OCI-LY7 (cell line): ENCODE measurements around the gene ABLIM1. TPM values are rescaled to one million over a fixed set of nuclear protein-coding genes. Genes with fewer than 3 reads are reported as not detected.

Experiments
- BruUV-seq: library from RNA; stranded (reverse); fragments of 400-500 nt; replicated peaks from 2 replicates; lab custom pipeline; 2021; lab: Mats Ljungman, UMichigan
- CTCF ChIA-PET: fragments of 300-600 bp; sonication (Branson Sonifier 250); formaldehyde crosslinking; loops from one replicate; lab custom pipeline; 2022; ENCODE audit warnings: antibody characterized with exemption; ENCODE audit not compliant: unreplicated experiment; lab: Charles Lee
- POLR2A ChIA-PET: fragments of 300-600 bp; sonication (Branson Sonifier 250); formaldehyde crosslinking; loops from one replicate; lab custom pipeline; 2022; ENCODE audit warnings: antibody characterized with exemption; lab: Charles Lee
- DNase-seq: peaks from one replicate; pipeline ENCODE4 v3.0.0-alpha.2; 2015; ENCODE audit warnings: low spot score
- H2AFZ ChIP-seq: fragments of 200-600 bp; sonication (generic), shearing (Covaris generic); 2 replicates; pipeline ENCODE4 v1.6.1; 2014; ENCODE audit warnings: mild to moderate bottlenecking, antibody characterized with exemption, low read length, moderate library complexity
- H3K27ac ChIP-seq: fragments of 200-600 bp; sonication (generic); 2 replicates; pipeline ENCODE4 v1.5.1; 2014; ENCODE audit warnings: mixed run types, low read depth, mild to moderate bottlenecking, moderate library complexity, low read length, inconsistent platforms; ENCODE audit not compliant: poor library complexity, severe bottlenecking
- H3K36me3 ChIP-seq: fragments of 200-600 bp; sonication (generic); 2 replicates; pipeline ENCODE4 v1.6.1; 2014; ENCODE audit warnings: mild to moderate bottlenecking, antibody characterized with exemption, low read length, moderate library complexity, mixed read lengths; ENCODE audit not compliant: insufficient read depth
- H3K4me1 ChIP-seq: fragments of 200-600 bp; sonication (generic); 2 replicates; pipeline ENCODE4 v1.5.1; 2014; ENCODE audit warnings: mild to moderate bottlenecking, low read length; ENCODE audit not compliant: insufficient read depth, poor library complexity, severe bottlenecking
- H3K4me2 ChIP-seq: fragments of 200-600 bp; sonication (generic); 2 replicates; pipeline ENCODE4 v1.6.1; 2014; ENCODE audit warnings: mild to moderate bottlenecking, low read length
- H3K4me3 ChIP-seq: fragments of 200-600 bp; sonication (generic); 2 replicates; pipeline ENCODE4 v1.5.1; 2014; ENCODE audit warnings: mild to moderate bottlenecking, low read depth, low read length; ENCODE audit not compliant: poor library complexity, severe bottlenecking
- H3K79me2 ChIP-seq: fragments of 200-600 bp; sonication (generic); 2 replicates; pipeline ENCODE4 v1.6.1; 2016; ENCODE audit warnings: low read depth, mild to moderate bottlenecking, low read length, moderate library complexity, mixed read lengths; ENCODE audit not compliant: insufficient read depth
- H3K9me2 ChIP-seq: fragments of 200-600 bp; sonication (generic); 2 replicates; pipeline ENCODE4 v1.6.1; 2016; ENCODE audit warnings: mild to moderate bottlenecking, low read length, mixed read lengths; ENCODE audit not compliant: insufficient read depth
- H3K9me3 ChIP-seq: fragments of 200-600 bp; sonication (generic); 2 replicates; pipeline ENCODE4 v1.6.1; 2014; ENCODE audit warnings: mild to moderate bottlenecking, mixed run types, low read length, mixed read lengths
- H4K20me1 ChIP-seq: fragments of 200-600 bp; sonication (generic); 2 replicates; pipeline ENCODE4 v1.6.1; 2014; ENCODE audit warnings: mild to moderate bottlenecking, antibody characterized with exemption, low read length, moderate library complexity, mixed read lengths; ENCODE audit not compliant: insufficient read depth
- EZH2phosphoT487 ChIP-seq: fragments of 200-600 bp; sonication (generic); IDR thresholded peaks from 2 replicates; pipeline ENCODE4 v1.6.1; 2018; ENCODE audit warnings: low read depth, borderline replicate concordance, mild to moderate bottlenecking, mixed run types, antibody characterized with exemption, low read length, moderate library complexity, mixed read lengths
- intact Hi-C: fragments of 100-400 bp; cut with micrococcal nuclease; formaldehyde crosslinking; loops from one replicate; pipeline ENCODE4 v1.10.0; 2022; ENCODE audit not compliant: unreplicated experiment
- total RNA-seq, 2 experiments: library from RNA; depleted of rRNA in 1 of 2; stranded (reverse); fragments of >200 nt in 1 of 2; shearing (Covaris generic) in 1 of 2; gene quantifications; 2 replicates each; pipeline ENCODE4 v1.2.3, GENCODE V29; 2014 to 2022
- TF ChIP-seq, protein P1 (sequence below): fragments of 200-600 bp; sonication (generic); conservative IDR thresholded peaks from 2 replicates; pipeline ENCODE4 v1.5.1; 2014; ENCODE audit warnings: mild to moderate bottlenecking, antibody characterized with exemption, low read length, moderate library complexity, mixed read lengths

ABLIM1 gene
- total RNA-seq, 2 experiments from 2014 or later: 94.2 to 268 TPM

DNA sequence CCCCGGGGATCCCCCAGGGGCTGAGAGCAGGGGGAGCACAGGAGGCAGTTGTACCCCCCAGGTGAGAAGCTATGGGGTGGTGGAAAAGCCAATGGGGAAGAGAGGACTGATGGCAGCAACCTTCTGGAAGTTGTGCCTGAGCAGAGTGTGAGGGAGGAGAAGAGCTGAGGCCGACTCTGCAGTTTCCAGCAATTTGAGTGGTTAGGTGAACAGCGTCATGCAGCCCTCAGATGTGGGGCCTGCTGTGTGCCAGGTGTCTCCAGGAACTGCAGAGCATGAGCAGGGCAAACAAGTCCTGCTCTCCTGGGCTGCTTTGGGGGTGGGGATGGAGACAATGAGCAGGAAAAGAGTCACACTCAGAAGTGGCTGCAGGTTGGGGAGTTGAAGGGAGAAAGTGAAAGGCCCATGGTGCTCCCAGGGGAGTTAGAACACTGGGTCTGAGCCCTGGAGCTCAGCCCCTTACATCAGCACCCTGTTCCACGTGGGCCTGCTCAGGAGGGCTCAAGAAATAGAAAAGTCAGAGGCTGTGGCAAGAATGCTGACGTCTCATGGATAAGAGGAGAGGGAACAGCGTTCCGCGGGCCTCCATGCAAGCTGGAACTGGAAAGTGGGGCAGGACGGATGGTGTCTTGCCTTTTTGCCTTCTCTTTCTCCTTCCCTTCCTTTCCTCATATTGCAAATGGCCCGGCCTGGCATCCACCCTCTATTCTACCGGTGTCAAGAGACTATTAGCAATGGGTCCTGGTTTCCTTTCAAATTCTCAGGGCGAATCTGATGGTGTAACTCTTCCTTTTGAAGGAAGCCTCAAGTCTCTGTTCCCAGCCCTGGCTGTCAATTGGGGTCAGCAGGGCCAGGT lies 249.7 kb downstream of the ABLIM1 start:
- intact Hi-C loops: no loop called here
- Histone ChIP-seq H2AFZ (no peak overlapping the region), H4K20me1 (no peaks in the 10 kb centered on the region), H3K79me2 (no peaks in the 10 kb centered on the region), H3K9me3 (no peaks in the 10 kb centered on the region), H3K9me2 (no peaks in the 10 kb centered on the region), H3K36me3 (no peaks in the 10 kb centered on the region), H3K27ac (no peak overlapping the region), H3K4me2 (no peak overlapping the region), H3K4me1 (no peaks in the 10 kb centered on the region), H3K4me3 (no peak overlapping the region)
- TF ChIP-seq, protein P1, sequence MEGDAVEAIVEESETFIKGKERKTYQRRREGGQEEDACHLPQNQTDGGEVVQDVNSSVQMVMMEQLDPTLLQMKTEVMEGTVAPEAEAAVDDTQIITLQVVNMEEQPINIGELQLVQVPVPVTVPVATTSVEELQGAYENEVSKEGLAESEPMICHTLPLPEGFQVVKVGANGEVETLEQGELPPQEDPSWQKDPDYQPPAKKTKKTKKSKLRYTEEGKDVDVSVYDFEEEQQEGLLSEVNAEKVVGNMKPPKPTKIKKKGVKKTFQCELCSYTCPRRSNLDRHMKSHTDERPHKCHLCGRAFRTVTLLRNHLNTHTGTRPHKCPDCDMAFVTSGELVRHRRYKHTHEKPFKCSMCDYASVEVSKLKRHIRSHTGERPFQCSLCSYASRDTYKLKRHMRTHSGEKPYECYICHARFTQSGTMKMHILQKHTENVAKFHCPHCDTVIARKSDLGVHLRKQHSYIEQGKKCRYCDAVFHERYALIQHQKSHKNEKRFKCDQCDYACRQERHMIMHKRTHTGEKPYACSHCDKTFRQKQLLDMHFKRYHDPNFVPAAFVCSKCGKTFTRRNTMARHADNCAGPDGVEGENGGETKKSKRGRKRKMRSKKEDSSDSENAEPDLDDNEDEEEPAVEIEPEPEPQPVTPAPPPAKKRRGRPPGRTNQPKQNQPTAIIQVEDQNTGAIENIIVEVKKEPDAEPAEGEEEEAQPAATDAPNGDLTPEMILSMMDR: no peak
- TF ChIP-seq EZH2phosphoT487: no peak
- ChIA-PET POLR2A (no interaction called here), CTCF (no interaction called here)
- BruUV-seq: no TSS peak
- DNase-seq: peak; percentile 5

DNA sequence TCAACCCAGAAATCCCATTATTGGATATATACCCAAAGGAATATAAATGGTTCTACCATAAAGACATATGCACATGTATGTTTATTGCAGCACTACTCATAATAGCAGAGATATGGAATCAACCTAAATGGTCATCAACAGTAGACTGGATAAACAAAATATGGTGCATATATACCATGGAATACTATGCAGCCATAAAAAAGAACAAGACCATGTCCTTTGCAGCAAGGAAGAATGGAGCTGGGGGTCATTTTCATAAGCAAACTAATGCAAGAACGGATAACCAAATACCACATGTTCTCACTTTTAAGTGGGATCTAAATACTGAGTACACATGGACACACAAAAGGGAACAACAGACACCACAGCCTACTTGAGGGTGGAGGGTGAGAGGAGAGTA lies 251.6 kb downstream of the ABLIM1 start:
- CTCF ChIA-PET: no interaction called here
- TF ChIP-seq EZH2phosphoT487: no peak
- no peaks in the 10 kb centered on the region for H3K4me1 ChIP-seq

DNA sequence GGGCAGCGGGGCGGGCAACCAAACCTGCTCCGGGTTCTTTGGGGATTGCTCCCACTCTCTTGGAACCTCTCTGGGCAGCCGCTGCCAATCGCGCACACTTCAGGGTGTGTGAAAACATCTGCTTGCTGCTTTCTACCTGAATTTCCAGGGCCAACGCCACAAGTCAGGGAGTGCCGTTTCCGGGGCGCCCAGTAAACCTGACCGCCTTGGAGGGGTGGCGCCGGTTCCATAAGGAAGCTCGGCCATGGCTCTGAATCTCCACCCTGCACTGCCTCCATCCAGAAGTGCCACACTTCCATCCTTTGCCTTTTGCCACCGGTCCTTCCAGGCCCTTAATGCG lies 253.1 kb downstream of the ABLIM1 start:
- Histone ChIP-seq H3K4me2 (no peak overlapping the region), H3K4me1 (no peaks in the 10 kb centered on the region), H4K20me1 (no peaks in the 10 kb centered on the region), H3K9me2 (no peaks in the 10 kb centered on the region), H3K4me3 (no peak overlapping the region), H3K27ac (no peak overlapping the region), H2AFZ (no peak overlapping the region), H3K9me3 (no peaks in the 10 kb centered on the region), H3K36me3 (no peaks in the 10 kb centered on the region), H3K79me2 (no peaks in the 10 kb centered on the region)
- ChIA-PET POLR2A (no interaction called here), CTCF (no interaction called here)
- no TSS peak for BruUV-seq
- DNase-seq: no peak
- intact Hi-C loops: no loop called here
- TF ChIP-seq, protein P1: no peak
- TF ChIP-seq EZH2phosphoT487: no peak

More for the DNA sequence above, 251.6 kb downstream of the ABLIM1 start:
- no peak for DNase-seq
- no TSS peak for BruUV-seq
- no peak overlapping the region for H3K27ac ChIP-seq
- H3K9me2 ChIP-seq: no peaks in the 10 kb centered on the region
- no peaks in the 10 kb centered on the region for H4K20me1 ChIP-seq
- intact Hi-C loops: no loop called here
- no peak overlapping the region for H3K4me3 ChIP-seq
- H2AFZ ChIP-seq: no peak overlapping the region
- no peaks in the 10 kb centered on the region for H3K79me2 ChIP-seq
- H3K9me3 ChIP-seq: no peaks in the 10 kb centered on the region
- no peak overlapping the region for H3K4me2 ChIP-seq
- POLR2A ChIA-PET: interaction anchor here (0.5 kb wide), 1 partner anchor 722 kb away, joined by 3 read pairs; no protein-coding TSS in a partner anchor
- no peaks in the 10 kb centered on the region for H3K36me3 ChIP-seq
